ENCODE measurements around the gene SLC30A4. TPM values are rescaled to one million over a fixed set of nuclear protein-coding genes. Genes with fewer than 3 reads are reported as not detected.

The SLC30A4 gene
- total RNA-seq, 3 donors from 2014 or later (not counting 1 experiment from before 2014, with no cell fraction given) = 9.2 to 11.5 (median 9.5) TPM

GRCh38 chr15:45468294-45468693, 54.3 kb downstream of the SLC30A4 start:
- WGBS (ENCODE audit: insufficient coverage) = 62% methylated on average over 3 of the region's 4 CpGs
- DNase-seq = no peak
- TF ChIP-seq CTCF (IDR thresholded peaks at IDR 0.05) = no peak
- Histone ChIP-seq H3K9me3 (ENCODE audit: control insufficient read depth, insufficient read depth, low read length) (no peaks in the 10 kb centered on the region), H3K36me3 (ENCODE audit: control insufficient read depth, insufficient read depth, low read length) (no peaks in the 10 kb centered on the region), H3K4me1 (ENCODE audit: control insufficient read depth, insufficient read depth, low read length) (no peaks in the 10 kb centered on the region), H3K27me3 (ENCODE audit: control insufficient read depth, insufficient read depth, low read length) (peaks cover 3% of the 10 kb centered on the region), H3K27ac (ENCODE audit: low read length) (no peak overlapping the region), H3K4me3 (ENCODE audit: low read length) (no peak overlapping the region)
- Mint-ChIP-seq H3K4me3 (no peak overlapping the region), H3K4me1 (peaks cover 6% of the 10 kb centered on the region in 2 donors), H3K27ac (no peak overlapping the region), H3K36me3 (no peaks in the 10 kb centered on the region), H3K27me3 (ENCODE audit: low read depth in 2 of 2) (peaks cover 27 to 51% of the 10 kb centered on the region in 2 donors), H3K9me3 (no peaks in the 10 kb centered on the region)
- intact Hi-C loops (cut with micrococcal nuclease) = no loop called here
- ATAC-seq = no peak

- H3K4me3 ChIP-seq (ENCODE audit: low read length) = peak overlapping the region; percentile 36
- DNase-seq (peak; percentile 78 to 91), ATAC-seq (peak; percentile 38 to 61 (median 52))
- Mint-ChIP-seq H3K9me3 (no peaks in the 10 kb centered on the region), H3K36me3 (no peaks in the 10 kb centered on the region), H3K4me3 (peak overlapping the region; percentile 72), H3K27me3 (ENCODE audit: low read depth in 2 of 2) (no peaks in the 10 kb centered on the region), H3K27ac (peak overlapping the region in 1 of 2 donors; percentile 84), H3K4me1 (peaks cover 21 to 27% of the 10 kb centered on the region in 2 donors)
- H3K36me3 ChIP-seq (ENCODE audit: control insufficient read depth, insufficient read depth, low read length) = no peaks in the 10 kb centered on the region
- H3K27me3 ChIP-seq (ENCODE audit: control insufficient read depth, insufficient read depth, low read length) = no peaks in the 10 kb centered on the region
- 31% methylated on average over 5 of the region's 12 CpGs for WGBS (ENCODE audit: insufficient coverage)
- peak; percentile 98 for TF ChIP-seq CTCF (IDR thresholded peaks at IDR 0.05)
- peaks cover 32% of the 10 kb centered on the region for H3K4me1 ChIP-seq (ENCODE audit: control insufficient read depth, insufficient read depth, low read length)
- peaks cover 5% of the 10 kb centered on the region for H3K9me3 ChIP-seq (ENCODE audit: control insufficient read depth, insufficient read depth, low read length)
- intact Hi-C loops (cut with micrococcal nuclease) = loop anchor here (1.0 to 5.0 kb wide), 5 partner anchors 56 to 296 kb away; a partner anchor contains a TSS
- no peak overlapping the region for H3K27ac ChIP-seq (ENCODE audit: low read length)
These were observed 63.7 kb downstream of the SLC30A4 start for GRCh38 chr15:45458746-45459403.

- Mint-ChIP-seq H3K4me3 (peak overlapping the region; percentile 91), H3K4me1 (peaks cover 21 to 26% of the 10 kb centered on the region in 2 donors), H3K27ac (peak overlapping the region; percentile 84 to 95), H3K36me3 (no peaks in the 10 kb centered on the region), H3K9me3 (no peaks in the 10 kb centered on the region), H3K27me3 (ENCODE audit: low read depth in 2 of 2) (no peaks in the 10 kb centered on the region)
- peaks cover 5% of the 10 kb centered on the region for H3K9me3 ChIP-seq (ENCODE audit: control insufficient read depth, insufficient read depth, low read length)
- H3K4me1 ChIP-seq (ENCODE audit: control insufficient read depth, insufficient read depth, low read length) = peaks cover 32% of the 10 kb centered on the region
- peak overlapping the region; percentile 58 for H3K27ac ChIP-seq (ENCODE audit: low read length)
- peak; percentile 70 to 81 (median 76) for ATAC-seq
- no peaks in the 10 kb centered on the region for H3K36me3 ChIP-seq (ENCODE audit: control insufficient read depth, insufficient read depth, low read length)
- H3K4me3 ChIP-seq (ENCODE audit: low read length) = peak overlapping the region; percentile 36
- WGBS (ENCODE audit: insufficient coverage) = 0% methylated on average over 13 of the region's 17 CpGs
- TF ChIP-seq CTCF (IDR thresholded peaks at IDR 0.05) = peak; percentile 94
- intact Hi-C loops (cut with micrococcal nuclease) = loop anchor here (1.0 to 5.0 kb wide), 6 partner anchors 28 to 295 kb away; a partner anchor contains a TSS
- DNase-seq = peak; percentile 55 to 92
- no peaks in the 10 kb centered on the region for H3K27me3 ChIP-seq (ENCODE audit: control insufficient read depth, insufficient read depth, low read length)
These were observed 64.7 kb downstream of the SLC30A4 start for GRCh38 chr15:45457641-45458539.
